Body of pancreas (tissue), 4 donors: ENCODE measurements around the gene CCDC91.

Experiments
- CTCF ChIP-seq, 7 experiments: fragments of 450-650 bp in 4 of 7; fragments of 200-600 bp in 3 of 7; sonication (generic) in 3 of 7; IDR thresholded peaks; one replicate each; pipeline ENCODE4 v1.5.1; 2016 to 2019; ENCODE audit warnings: antibody characterized with exemption in 7 of 7
- POLR2A ChIP-seq, 3 donors: fragments of 450-650 bp; IDR thresholded peaks; one replicate each; pipeline ENCODE4 v1.6.1; 2016; ENCODE audit warnings: antibody characterized with exemption in 3 of 3, mild to moderate bottlenecking in 2 of 3

DNA sequence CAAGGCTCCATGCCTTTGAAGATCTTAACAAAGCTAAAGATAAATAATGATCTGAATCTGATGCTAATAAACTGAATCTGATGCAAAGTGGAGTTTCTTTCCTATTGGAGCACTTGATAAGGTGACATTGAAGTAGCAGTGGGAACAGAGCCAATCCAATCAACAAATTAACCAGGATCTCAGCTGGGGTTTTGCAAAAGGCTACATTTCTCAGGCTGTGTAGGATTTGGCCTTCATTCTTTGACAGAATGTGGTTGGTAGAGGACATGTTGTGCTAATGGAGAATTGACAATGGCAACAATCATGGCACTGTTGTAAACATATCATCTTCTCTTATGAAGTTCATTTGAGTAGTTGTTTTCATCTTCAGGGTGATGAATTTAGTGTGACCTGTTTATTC lies 164.9 kb downstream of the CCDC91 start:
- TF ChIP-seq CTCF (IDR thresholded peaks at IDR 0.05) (no peak), POLR2A (IDR thresholded peaks at IDR 0.05) (no peak)
